Activated T-cell treated with anti-CD3 and anti-CD28 coated beads, Interleukin-2, amount 50 U/mL, for 72 hours (primary cell): ENCODE measurements around the gene ADGRB2. TPM values are rescaled to one million over a fixed set of nuclear protein-coding genes. Genes with fewer than 3 reads are reported as not detected.

Experiments used
- ATAC-seq, 2 donors: fragments of 150-1000 bp; cut with Tn5 transposase; replicated peaks in 1 of 2; 2 replicates each; pipeline ENCODE4 v1.10.0; 2021; ENCODE audit warnings: moderate library complexity in 2 of 2, mild to moderate bottlenecking in 1 of 2
- DNase-seq, 2 donors: peaks; one replicate each; pipeline ENCODE4 v3.0.0; 2021 to 2022; ENCODE audit warnings: mixed read lengths in 1 of 2
- H3K27ac Mint-ChIP-seq: one replicate; pipeline ENCODE4 v1.8.0; 2022; ENCODE audit warnings: mild to moderate bottlenecking, moderate library complexity, mixed read lengths
- H3K27me3 Mint-ChIP-seq: one replicate; pipeline ENCODE4 v1.8.0; 2022; ENCODE audit warnings: low read depth, mixed read lengths
- H3K36me3 Mint-ChIP-seq, 2 donors: one replicate each; pipeline ENCODE4 v1.8.0; 2022; ENCODE audit warnings: mixed read lengths in 2 of 2, mild to moderate bottlenecking in 1 of 2; ENCODE audit not compliant: insufficient read depth in 2 of 2
- H3K4me1 Mint-ChIP-seq: one replicate; pipeline ENCODE4 v1.8.0; 2022; ENCODE audit warnings: low read depth, mixed read lengths
- H3K4me3 Mint-ChIP-seq, 2 donors: one replicate each; pipeline ENCODE4 v1.8.0; 2022; ENCODE audit warnings: mild to moderate bottlenecking in 2 of 2, mixed read lengths in 2 of 2, moderate library complexity in 2 of 2
- H3K9me3 Mint-ChIP-seq, 2 donors: one replicate each; pipeline ENCODE4 v1.8.0; 2022; ENCODE audit warnings: mixed read lengths in 2 of 2
- total RNA-seq, 2 donors: library from RNA; stranded (reverse); gene quantifications; one replicate each; pipeline ENCODE4 v1.2.3, GENCODE V29; 2022

The ADGRB2 gene
- total RNA-seq, 2 donors from 2014 or later: 1.0 to 2.3 TPM

DNA sequence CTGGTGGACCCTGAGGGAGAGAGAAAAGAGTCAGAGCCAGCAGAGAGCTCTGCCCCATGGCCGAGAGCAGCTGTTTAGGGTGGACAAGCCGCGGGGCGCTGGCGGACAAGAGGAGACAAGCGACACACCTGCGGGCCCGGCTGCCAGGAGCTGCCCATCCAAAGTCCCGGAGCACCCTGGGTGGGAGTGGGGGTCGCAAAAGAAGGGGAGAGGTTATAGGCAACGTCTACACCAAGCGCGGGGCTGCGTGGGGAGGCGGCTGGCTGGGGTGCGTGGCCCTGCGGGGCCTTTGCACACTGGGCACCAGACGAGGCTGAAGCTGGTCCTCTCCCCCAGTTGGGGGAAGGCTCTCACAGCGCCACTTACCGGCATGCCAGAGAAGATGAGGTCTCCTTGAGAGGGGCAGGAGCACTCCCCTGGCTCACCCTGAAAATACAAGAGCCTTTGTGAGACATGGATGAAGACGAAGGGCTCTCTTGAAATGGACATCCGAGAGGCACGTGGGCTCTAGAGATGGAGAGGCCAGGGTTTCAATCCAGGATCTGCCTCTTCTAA, 84.4 kb downstream of the ADGRB2 start:
- Mint-ChIP-seq H3K4me3 (no peak overlapping the region), H3K9me3 (no peaks in the 10 kb centered on the region), H3K27me3 (no peaks in the 10 kb centered on the region), H3K27ac (no peak overlapping the region), H3K36me3 (no peaks in the 10 kb centered on the region), H3K4me1 (no peaks in the 10 kb centered on the region)
- DNase-seq (no peak), ATAC-seq (no peak)

DNA sequence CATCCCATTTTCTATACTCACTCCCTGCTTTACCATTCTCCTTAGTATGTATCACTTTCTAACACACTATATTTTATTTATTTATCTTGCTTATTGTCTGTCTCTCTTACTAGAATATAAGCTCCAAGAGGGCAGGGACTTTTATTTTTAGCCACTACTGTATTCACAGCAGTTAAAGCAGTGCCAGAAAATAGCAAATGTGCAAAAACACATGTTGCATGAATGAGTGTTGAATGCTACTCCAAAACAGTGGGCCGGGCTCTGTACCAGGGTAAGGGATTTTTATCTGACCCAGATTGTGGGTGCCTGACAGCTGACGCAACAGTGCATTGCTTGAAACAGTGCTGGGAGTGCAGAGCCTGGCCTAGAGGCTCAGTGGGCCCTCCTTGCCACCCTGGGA, 85.0 kb downstream of the ADGRB2 start:
- no peak for ATAC-seq
- H3K9me3 Mint-ChIP-seq: no peaks in the 10 kb centered on the region
- H3K36me3 Mint-ChIP-seq: no peaks in the 10 kb centered on the region
- no peak for DNase-seq
- no peak overlapping the region for H3K4me3 Mint-ChIP-seq
- no peak overlapping the region for H3K27ac Mint-ChIP-seq
- H3K27me3 Mint-ChIP-seq: no peaks in the 10 kb centered on the region
- no peaks in the 10 kb centered on the region for H3K4me1 Mint-ChIP-seq

DNA sequence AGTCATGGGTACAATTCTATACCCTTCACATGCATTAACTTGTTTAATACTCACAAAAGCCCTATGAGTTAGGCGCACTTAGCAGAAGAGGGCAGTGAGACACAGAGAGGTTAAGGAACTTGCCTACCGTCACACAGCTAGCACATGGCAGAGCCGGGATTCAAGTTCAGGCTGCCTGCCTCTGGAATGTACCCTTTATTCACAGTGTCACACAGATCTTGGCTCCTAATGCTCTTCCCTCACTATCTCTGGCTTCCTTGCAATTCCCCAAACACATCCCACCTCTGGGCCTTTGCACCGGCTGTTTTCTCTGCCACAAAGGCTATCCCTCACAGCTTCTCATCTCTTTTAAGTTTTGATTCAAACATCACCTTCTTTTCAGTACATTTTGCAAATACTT, 85.5 kb downstream of the ADGRB2 start:
- H3K36me3 Mint-ChIP-seq: no peaks in the 10 kb centered on the region
- DNase-seq (no peak), ATAC-seq (no peak)
- H3K27me3 Mint-ChIP-seq: no peaks in the 10 kb centered on the region
- no peak overlapping the region for H3K27ac Mint-ChIP-seq
- no peak overlapping the region for H3K4me3 Mint-ChIP-seq
- no peaks in the 10 kb centered on the region for H3K4me1 Mint-ChIP-seq
- no peaks in the 10 kb centered on the region for H3K9me3 Mint-ChIP-seq

DNA sequence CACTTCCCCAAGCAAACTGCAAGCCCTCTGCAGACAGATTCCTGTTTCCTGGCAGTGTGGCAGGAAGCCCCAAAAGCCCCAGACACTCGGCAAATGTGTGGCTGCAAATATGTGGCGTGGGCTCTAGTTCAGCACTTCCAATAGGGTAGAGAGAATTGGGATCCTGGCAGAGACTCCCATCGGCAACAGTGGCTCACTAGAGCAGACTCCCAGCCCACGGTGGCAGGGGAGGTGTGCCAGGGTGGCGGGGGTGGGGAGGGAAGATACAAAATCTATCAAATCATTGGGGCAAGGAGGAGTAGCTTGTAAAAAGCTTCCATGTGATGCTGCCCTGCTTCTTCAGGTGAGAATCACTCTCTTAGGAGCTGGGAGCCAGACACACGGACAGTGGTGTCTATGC, 86.2 kb downstream of the ADGRB2 start:
- no peaks in the 10 kb centered on the region for H3K4me1 Mint-ChIP-seq
- DNase-seq: no peak
- no peak for ATAC-seq
- H3K9me3 Mint-ChIP-seq: no peaks in the 10 kb centered on the region
- no peaks in the 10 kb centered on the region for H3K36me3 Mint-ChIP-seq
- no peak overlapping the region for H3K4me3 Mint-ChIP-seq
- no peak overlapping the region for H3K27ac Mint-ChIP-seq
- H3K27me3 Mint-ChIP-seq: no peaks in the 10 kb centered on the region

GRCh38 chr1:31677401-31677800, 86.7 kb downstream of the ADGRB2 start:
- no peaks in the 10 kb centered on the region for H3K27me3 Mint-ChIP-seq
- H3K9me3 Mint-ChIP-seq: no peaks in the 10 kb centered on the region
- no peak overlapping the region for H3K4me3 Mint-ChIP-seq
- H3K36me3 Mint-ChIP-seq: no peaks in the 10 kb centered on the region
- no peak overlapping the region for H3K27ac Mint-ChIP-seq
- ATAC-seq (no peak), DNase-seq (no peak)
- H3K4me1 Mint-ChIP-seq: no peaks in the 10 kb centered on the region

Other genes with a start within 250 kb of the ADGRB2 start
- not detected for gene TINAGL1, start 187.8 kb downstream of the ADGRB2 start, total RNA-seq
- gene HCRTR1, start 146.7 kb downstream of the ADGRB2 start, total RNA-seq: not detected
- gene PEF1, start 119.5 kb downstream of the ADGRB2 start, total RNA-seq: 10 to 100 TPM; 55.1 to 63.1 TPM
- under 1 TPM; 0.49 to 0.82 TPM for gene COL16A1, start 60.3 kb downstream of the ADGRB2 start, total RNA-seq
- 1 to 10 TPM in 1 of 2 donors, under 1 TPM in 1; 0.74 to 1.0 TPM for gene SPOCD1, start 51.7 kb upstream of the ADGRB2 start, total RNA-seq
- 100 to 1,000 TPM; 437 to 541 TPM for gene PTP4A2, start 174.0 kb upstream of the ADGRB2 start, total RNA-seq
- gene KHDRBS1, start 249.5 kb upstream of the ADGRB2 start, total RNA-seq: 100 to 1,000 TPM; 138 to 156 TPM